ENCODE measurements around the gene MRPS27. TPM values are rescaled to one million over a fixed set of nuclear protein-coding genes. Genes with fewer than 3 reads are reported as not detected.

MRPS27 gene
- total RNA-seq, 2 donors from 2014 or later: 40.1 to 59.0 TPM

DNA sequence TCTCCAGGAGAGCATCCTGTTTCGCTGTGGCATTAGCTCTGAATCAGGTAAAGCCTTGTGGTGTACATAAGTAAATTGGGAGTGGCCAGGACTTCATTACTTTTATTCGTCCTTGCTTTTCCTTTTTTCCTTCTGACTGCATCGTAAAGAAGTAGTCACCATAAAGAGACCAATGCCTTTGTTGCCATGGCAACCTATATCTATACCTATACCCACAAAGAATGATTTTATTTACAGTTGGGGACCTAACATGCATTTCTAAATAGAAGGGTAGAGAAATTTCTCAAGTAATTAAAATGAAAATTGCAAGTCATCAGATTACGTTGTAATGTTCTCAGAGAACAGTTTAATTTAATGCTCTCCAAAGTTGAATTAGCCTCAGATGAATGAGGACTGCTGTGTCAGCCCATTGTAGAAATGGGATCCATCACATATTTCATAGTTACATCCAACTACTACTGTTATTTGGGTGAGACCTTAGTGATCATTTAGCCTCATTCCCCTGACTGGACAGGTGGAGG lies 18.7 kb upstream of the MRPS27 start:
- Histone ChIP-seq H3K9me3 (no peaks in the 10 kb centered on the region), H3K36me3 (no peaks in the 10 kb centered on the region), H3K4me1 (no peaks in the 10 kb centered on the region), H3K27ac (no peak overlapping the region), H3K27me3 (no peaks in the 10 kb centered on the region), H3K4me3 (no peak overlapping the region)
- no peak for DNase-seq (ENCODE audit: low spot score)
- TF ChIP-seq, protein P1, sequence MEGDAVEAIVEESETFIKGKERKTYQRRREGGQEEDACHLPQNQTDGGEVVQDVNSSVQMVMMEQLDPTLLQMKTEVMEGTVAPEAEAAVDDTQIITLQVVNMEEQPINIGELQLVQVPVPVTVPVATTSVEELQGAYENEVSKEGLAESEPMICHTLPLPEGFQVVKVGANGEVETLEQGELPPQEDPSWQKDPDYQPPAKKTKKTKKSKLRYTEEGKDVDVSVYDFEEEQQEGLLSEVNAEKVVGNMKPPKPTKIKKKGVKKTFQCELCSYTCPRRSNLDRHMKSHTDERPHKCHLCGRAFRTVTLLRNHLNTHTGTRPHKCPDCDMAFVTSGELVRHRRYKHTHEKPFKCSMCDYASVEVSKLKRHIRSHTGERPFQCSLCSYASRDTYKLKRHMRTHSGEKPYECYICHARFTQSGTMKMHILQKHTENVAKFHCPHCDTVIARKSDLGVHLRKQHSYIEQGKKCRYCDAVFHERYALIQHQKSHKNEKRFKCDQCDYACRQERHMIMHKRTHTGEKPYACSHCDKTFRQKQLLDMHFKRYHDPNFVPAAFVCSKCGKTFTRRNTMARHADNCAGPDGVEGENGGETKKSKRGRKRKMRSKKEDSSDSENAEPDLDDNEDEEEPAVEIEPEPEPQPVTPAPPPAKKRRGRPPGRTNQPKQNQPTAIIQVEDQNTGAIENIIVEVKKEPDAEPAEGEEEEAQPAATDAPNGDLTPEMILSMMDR (IDR thresholded peaks at IDR 0.05): no peak

DNA sequence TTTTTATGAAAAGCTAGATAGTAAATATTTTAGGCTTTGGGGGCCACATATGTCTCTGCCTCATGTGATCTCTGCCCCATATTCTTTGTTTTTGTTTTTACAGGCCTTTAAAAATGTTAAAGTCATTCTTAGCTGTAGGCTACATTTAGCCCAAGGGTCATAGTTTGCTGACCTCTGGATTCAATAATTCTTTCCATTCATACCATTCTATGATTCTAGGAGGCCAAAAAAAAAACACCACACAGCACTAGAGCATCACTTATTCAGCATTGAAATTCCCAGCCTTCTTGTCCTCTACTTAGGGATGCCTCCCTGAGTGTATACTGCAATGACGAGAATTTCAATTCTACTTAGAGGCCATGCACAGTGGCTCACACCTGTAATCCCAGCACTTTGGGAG lies 17.1 kb upstream of the MRPS27 start:
- TF ChIP-seq, protein P1 (IDR thresholded peaks at IDR 0.05): no peak
- no peak overlapping the region for H3K4me3 ChIP-seq
- no peak overlapping the region for H3K27ac ChIP-seq
- H3K27me3 ChIP-seq: no peaks in the 10 kb centered on the region
- H3K9me3 ChIP-seq: no peaks in the 10 kb centered on the region
- H3K4me1 ChIP-seq: no peaks in the 10 kb centered on the region
- no peak for DNase-seq (ENCODE audit: low spot score)
- H3K36me3 ChIP-seq: no peaks in the 10 kb centered on the region

DNA sequence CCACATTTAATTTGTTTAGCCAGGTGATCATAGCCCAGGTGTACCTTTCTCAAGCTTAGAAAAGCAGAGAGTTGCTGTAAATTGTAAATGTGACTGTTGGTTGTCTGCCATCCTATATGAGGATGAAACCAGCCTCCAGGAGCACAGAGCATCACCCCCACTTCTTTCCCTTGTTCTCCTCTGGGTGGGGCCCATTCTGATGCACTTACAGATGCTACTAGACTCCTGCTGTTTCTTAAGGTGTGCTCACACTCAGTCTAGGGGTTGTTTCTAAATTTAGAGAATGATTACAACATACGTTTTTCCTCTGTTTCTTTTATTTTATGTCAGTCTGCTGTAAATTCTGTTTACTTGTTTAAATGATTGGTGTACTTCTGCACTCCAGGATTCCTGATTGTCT lies 10.7 kb upstream of the MRPS27 start:
- H3K4me3 ChIP-seq: no peak overlapping the region
- DNase-seq (ENCODE audit: low spot score): no peak
- no peak overlapping the region for H3K27ac ChIP-seq
- H3K36me3 ChIP-seq: no peaks in the 10 kb centered on the region
- TF ChIP-seq, protein P1 (IDR thresholded peaks at IDR 0.05): no peak
- H3K27me3 ChIP-seq: no peaks in the 10 kb centered on the region
- no peaks in the 10 kb centered on the region for H3K9me3 ChIP-seq
- no peaks in the 10 kb centered on the region for H3K4me1 ChIP-seq

DNA sequence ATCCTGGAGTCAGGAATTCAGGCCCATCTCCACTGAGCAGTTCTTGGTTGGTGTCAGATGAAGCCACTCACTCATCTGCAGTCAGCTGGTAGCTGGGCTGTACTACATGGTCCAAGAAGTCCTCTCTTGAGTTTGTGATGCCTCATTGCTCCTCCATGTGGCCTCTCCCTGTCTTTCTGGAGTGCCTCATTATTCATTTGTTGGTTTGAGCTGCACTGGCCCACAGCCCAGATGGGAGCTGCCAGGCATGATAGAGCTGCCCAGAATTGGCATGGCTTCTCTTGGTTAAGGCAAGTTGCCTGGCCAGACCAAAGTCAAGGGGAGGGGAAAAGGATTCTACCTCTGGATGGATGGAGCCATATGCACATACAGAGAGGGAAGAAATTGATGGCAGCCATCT lies 8.1 kb upstream of the MRPS27 start:
- no peak overlapping the region for H3K4me3 ChIP-seq
- no peak for DNase-seq (ENCODE audit: low spot score)
- peaks cover 8% of the 10 kb centered on the region for H3K36me3 ChIP-seq
- H3K27ac ChIP-seq: no peak overlapping the region
- no peaks in the 10 kb centered on the region for H3K9me3 ChIP-seq
- TF ChIP-seq, protein P1 (IDR thresholded peaks at IDR 0.05): no peak
- no peaks in the 10 kb centered on the region for H3K4me1 ChIP-seq
- H3K27me3 ChIP-seq: no peaks in the 10 kb centered on the region

DNA sequence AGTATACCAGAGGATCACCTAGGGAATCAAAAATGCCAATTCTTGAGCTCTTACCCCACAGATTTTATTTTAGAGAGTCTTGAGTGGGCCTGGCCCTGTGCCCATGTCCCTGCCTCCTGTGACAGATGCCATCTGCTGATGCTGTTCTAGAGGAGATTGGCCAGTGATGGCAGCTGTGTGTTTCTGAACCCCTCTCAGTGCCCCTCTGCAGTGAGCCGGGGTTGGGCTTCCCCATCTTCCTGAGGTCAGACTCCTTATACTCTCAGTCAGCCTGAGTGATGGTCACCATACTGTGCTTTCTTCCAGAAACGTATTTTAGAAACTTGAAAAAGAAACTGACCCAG lies 6.2 kb upstream of the MRPS27 start:
- Histone ChIP-seq H3K4me1 (peaks cover 0 to 3% of the 10 kb centered on the region in 2 donors), H3K27me3 (no peaks in the 10 kb centered on the region), H3K4me3 (no peak overlapping the region), H3K9me3 (no peaks in the 10 kb centered on the region), H3K36me3 (peaks cover 8% of the 10 kb centered on the region), H3K27ac (peak overlapping the region in 1 of 2 donors; percentile 0)
- no peak for DNase-seq (ENCODE audit: low spot score)
- TF ChIP-seq, protein P1 (IDR thresholded peaks at IDR 0.05): no peak

DNA sequence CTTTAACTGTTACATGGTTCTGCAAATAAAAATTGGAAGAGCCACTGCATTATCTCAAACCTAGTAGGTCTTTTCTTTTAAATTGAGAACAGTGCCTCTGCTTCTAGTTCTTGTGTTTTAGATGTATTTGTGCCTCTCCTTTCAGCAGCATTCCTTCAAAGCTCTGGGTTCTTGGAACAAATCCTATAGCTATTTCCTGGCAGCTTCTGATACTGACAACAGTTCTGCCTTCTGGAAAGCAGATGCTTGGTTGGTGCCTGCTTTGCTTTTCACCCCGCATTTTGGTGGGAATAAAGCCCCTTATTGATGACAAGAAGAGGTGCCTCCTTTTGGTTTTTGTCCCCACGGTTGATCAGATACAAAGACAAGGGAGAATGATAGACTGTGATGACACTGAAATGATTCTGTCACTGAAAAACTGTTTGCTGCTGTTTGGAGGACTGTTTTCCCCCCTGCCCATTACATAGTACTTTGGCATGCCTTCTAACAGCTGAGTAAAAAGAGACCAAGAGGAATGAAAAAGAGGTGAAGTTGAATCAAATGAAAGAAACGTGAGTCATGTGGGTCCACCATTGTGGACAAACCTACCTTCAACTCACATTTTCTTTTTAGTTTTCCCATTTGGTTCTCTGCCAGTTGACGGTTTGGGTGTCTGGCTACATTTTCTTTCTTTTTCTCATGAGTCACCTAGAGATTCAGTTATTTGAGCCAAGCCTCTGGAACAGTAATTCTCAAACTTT lies 5.7 kb upstream of the MRPS27 start:
- peaks cover 8% of the 10 kb centered on the region for H3K36me3 ChIP-seq
- H3K4me1 ChIP-seq: peaks cover 0 to 9% of the 10 kb centered on the region in 2 donors
- TF ChIP-seq, protein P1 (IDR thresholded peaks at IDR 0.05): no peak
- peak overlapping the region in 1 of 2 donors; percentile 0 for H3K27ac ChIP-seq
- no peak for DNase-seq (ENCODE audit: low spot score)
- no peaks in the 10 kb centered on the region for H3K9me3 ChIP-seq
- no peak overlapping the region for H3K4me3 ChIP-seq
- no peaks in the 10 kb centered on the region for H3K27me3 ChIP-seq

Measured in right atrium auricular region (tissue), 2 donors.